ENCODE measurements around the gene SHC3. TPM values are rescaled to one million over a fixed set of nuclear protein-coding genes. Genes with fewer than 3 reads are reported as not detected.

SHC3 gene
- polyA plus RNA-seq, 1 donor from 2014 or later = 22.9 TPM

- Histone ChIP-seq H3K36me3 (ENCODE audit: insufficient read depth, low read length) (no peaks in the 10 kb centered on the region), H3K9ac (ENCODE audit: low read length) (no peak overlapping the region), H3K9me2 (ENCODE audit: insufficient read depth, low read length) (no peaks in the 10 kb centered on the region), H3K27me3 (ENCODE audit: insufficient read depth, low read depth, low read length) (no peaks in the 10 kb centered on the region), H3K9me3 (ENCODE audit: low read length) (no peaks in the 10 kb centered on the region), H3K4me2 (ENCODE audit: low read length) (no peak overlapping the region), H3K79me2 (replicated peaks; ENCODE audit: insufficient read depth, low read length) (no peaks in the 10 kb centered on the region), H3F3A (ENCODE audit: insufficient read depth, low read length, poor library complexity, severe bottlenecking) (no peaks in the 10 kb centered on the region), H3K27ac (ENCODE audit: low read length) (no peak overlapping the region), H4K20me1 (ENCODE audit: insufficient read depth) (no peaks in the 10 kb centered on the region), H3K4me3 (ENCODE audit: low read length) (no peak overlapping the region), H2AFZ (ENCODE audit: low read depth, low read length) (no peak overlapping the region)
- TF ChIP-seq CTCF (IDR thresholded peaks at IDR 0.05; ENCODE audit: poor library complexity, severe bottlenecking) = no peak
- no peak for TF ChIP-seq SMC3 (conservative IDR thresholded peaks at IDR 0.05; ENCODE audit: poor library complexity)
- TF ChIP-seq TAF1 (IDR thresholded peaks at IDR 0.05; ENCODE audit: low read depth) = no peak
- no peak for TF ChIP-seq MXI1 (conservative IDR thresholded peaks at IDR 0.05; ENCODE audit: poor library complexity, severe bottlenecking)
- TF ChIP-seq EZH2 (IDR thresholded peaks at IDR 0.05; ENCODE audit: borderline replicate concordance, insufficient read depth, low read length, poor library complexity, severe bottlenecking) = no peak
- TF ChIP-seq REST (IDR thresholded peaks at IDR 0.05; ENCODE audit: borderline replicate concordance) = no peak
- TF ChIP-seq POLR2AphosphoS5 (IDR thresholded peaks at IDR 0.05) = no peak
- no peak for TF ChIP-seq RAD21 (conservative IDR thresholded peaks at IDR 0.05)
These were observed 218.0 kb downstream of the SHC3 start for GRCh38 chr9:88960632-88961031.

GRCh38 chr9:88959727-88960469 lies 218.7 kb downstream of the SHC3 start:
- no peaks in the 10 kb centered on the region for H3K36me3 ChIP-seq (ENCODE audit: insufficient read depth, low read length)
- no peaks in the 10 kb centered on the region for H3K9me3 ChIP-seq (ENCODE audit: low read length)
- H3F3A ChIP-seq (ENCODE audit: insufficient read depth, low read length, poor library complexity, severe bottlenecking) = no peaks in the 10 kb centered on the region
- H3K27ac ChIP-seq (ENCODE audit: low read length) = no peak overlapping the region
- H3K4me3 ChIP-seq (ENCODE audit: low read length) = no peak overlapping the region
- no peaks in the 10 kb centered on the region for H3K27me3 ChIP-seq (ENCODE audit: insufficient read depth, low read depth, low read length)
- H3K79me2 ChIP-seq (replicated peaks; ENCODE audit: insufficient read depth, low read length) = no peaks in the 10 kb centered on the region
- TF ChIP-seq REST (IDR thresholded peaks at IDR 0.05; ENCODE audit: borderline replicate concordance) = no peak
- no peak for TF ChIP-seq MXI1 (conservative IDR thresholded peaks at IDR 0.05; ENCODE audit: poor library complexity, severe bottlenecking)
- TF ChIP-seq CTCF (IDR thresholded peaks at IDR 0.05; ENCODE audit: poor library complexity, severe bottlenecking) = no peak
- no peak for TF ChIP-seq EZH2 (IDR thresholded peaks at IDR 0.05; ENCODE audit: borderline replicate concordance, insufficient read depth, low read length, poor library complexity, severe bottlenecking)
- TF ChIP-seq POLR2AphosphoS5 (IDR thresholded peaks at IDR 0.05) = no peak
- H3K9ac ChIP-seq (ENCODE audit: low read length) = no peak overlapping the region
- no peak overlapping the region for H2AFZ ChIP-seq (ENCODE audit: low read depth, low read length)
- H3K9me2 ChIP-seq (ENCODE audit: insufficient read depth, low read length) = no peaks in the 10 kb centered on the region
- no peak overlapping the region for H3K4me2 ChIP-seq (ENCODE audit: low read length)
- no peaks in the 10 kb centered on the region for H4K20me1 ChIP-seq (ENCODE audit: insufficient read depth)

All from neural cell (in vitro differentiated cells).